Mucosa of descending colon (tissue), 3 donors: ENCODE results near the gene OGFOD2. TPM values are rescaled to one million over a fixed set of nuclear protein-coding genes. Genes with fewer than 3 reads are reported as not detected.
A peak's percentile ranks its signal among the peaks of the same experiment; 100 is the strongest.

Source experiments
- ATAC-seq: fragments of 200-7000 bp; cut with Tn5 transposase; one replicate; pipeline ENCODE4 v1.9.1; 2020; ENCODE audit warnings: mild to moderate bottlenecking, moderate library complexity
- DNase-seq, 3 donors: peaks; one replicate each; pipeline ENCODE4 v3.0.0-alpha.2; 2020
- H3K36me3 ChIP-seq: fragments of 200-600 bp; one replicate; pipeline ENCODE4 v1.8.0; 2021; ENCODE audit warnings: low read depth, mild to moderate bottlenecking
- H3K4me1 ChIP-seq: fragments of 200-600 bp; one replicate; pipeline ENCODE4 v1.8.0; 2021; ENCODE audit warnings: low read depth, mild to moderate bottlenecking
- H3K4me3 ChIP-seq: fragments of 200-600 bp; one replicate; pipeline ENCODE4 v1.8.0; 2021; ENCODE audit warnings: mild to moderate bottlenecking
- H3K9me3 ChIP-seq: fragments of 200-600 bp; one replicate; pipeline ENCODE4 v1.8.0; 2021; ENCODE audit warnings: mild to moderate bottlenecking
- intact Hi-C, 2 donors: fragments of 100-400 bp; cut with DNase I in 1 of 2; cut with micrococcal nuclease in 1 of 2; formaldehyde crosslinking; loops; one replicate each; pipeline versions ENCODE4 v1.11.0 to v1.11.1; 2022; cut with DNase I, micrococcal nuclease
- long read RNA-seq, 2 donors: library from polyadenylated mRNA; unstranded; transcript quantifications; one replicate each; pipeline ENCODE4 v2.0.0, GENCODE V29; 2019 to 2021
- total RNA-seq, 3 donors: library from RNA; stranded (reverse); fragmentation: NEBNext Ultra II Directional in 2 of 3; extraction: Animal tissue kit (Norgen Biotek cat#: 25700) in 2 of 3; gene quantifications; one replicate each; pipeline versions ENCODE4 v1.2.1 to v1.2.4, GENCODE V29; 2021 to 2023
- TF ChIP-seq, protein P1 (sequence below): fragments of 200-600 bp; IDR thresholded peaks from one replicate; pipeline ENCODE4 v1.8.0; 2022; ENCODE audit warnings: antibody characterized with exemption, mild to moderate bottlenecking
- donor health status: DM: no; HTN: no; CAD: no; lungs with moderate emphysema.
- donor health status: DM: no; HTN: no; CAD: no.
- donor health status: DM: no; HTN: yes; CAD: no.

The OGFOD2 gene
- 10 to 100 TPM; 17.0 to 25.0 (median 23.7) TPM for total RNA-seq
- long read RNA-seq, donor 1, transcript OGFOD2-201 (7 exons, 1,780 nt), result major isoform, 14 of 37 reads
- long read RNA-seq, donor 1, partial matches to known transcripts, result 9 of 37 reads
- long read RNA-seq, donor 1, other reads (novel, unspliced or antisense), result 13 of 37 reads
- long read RNA-seq, donor 2, transcript OGFOD2-201 (7 exons, 1,780 nt), result major isoform, 16 of 30 reads
- long read RNA-seq, donor 2, partial matches to known transcripts, result 5 of 30 reads
- long read RNA-seq, donor 2, other reads (novel, unspliced or antisense), result 8 of 30 reads

DNA sequence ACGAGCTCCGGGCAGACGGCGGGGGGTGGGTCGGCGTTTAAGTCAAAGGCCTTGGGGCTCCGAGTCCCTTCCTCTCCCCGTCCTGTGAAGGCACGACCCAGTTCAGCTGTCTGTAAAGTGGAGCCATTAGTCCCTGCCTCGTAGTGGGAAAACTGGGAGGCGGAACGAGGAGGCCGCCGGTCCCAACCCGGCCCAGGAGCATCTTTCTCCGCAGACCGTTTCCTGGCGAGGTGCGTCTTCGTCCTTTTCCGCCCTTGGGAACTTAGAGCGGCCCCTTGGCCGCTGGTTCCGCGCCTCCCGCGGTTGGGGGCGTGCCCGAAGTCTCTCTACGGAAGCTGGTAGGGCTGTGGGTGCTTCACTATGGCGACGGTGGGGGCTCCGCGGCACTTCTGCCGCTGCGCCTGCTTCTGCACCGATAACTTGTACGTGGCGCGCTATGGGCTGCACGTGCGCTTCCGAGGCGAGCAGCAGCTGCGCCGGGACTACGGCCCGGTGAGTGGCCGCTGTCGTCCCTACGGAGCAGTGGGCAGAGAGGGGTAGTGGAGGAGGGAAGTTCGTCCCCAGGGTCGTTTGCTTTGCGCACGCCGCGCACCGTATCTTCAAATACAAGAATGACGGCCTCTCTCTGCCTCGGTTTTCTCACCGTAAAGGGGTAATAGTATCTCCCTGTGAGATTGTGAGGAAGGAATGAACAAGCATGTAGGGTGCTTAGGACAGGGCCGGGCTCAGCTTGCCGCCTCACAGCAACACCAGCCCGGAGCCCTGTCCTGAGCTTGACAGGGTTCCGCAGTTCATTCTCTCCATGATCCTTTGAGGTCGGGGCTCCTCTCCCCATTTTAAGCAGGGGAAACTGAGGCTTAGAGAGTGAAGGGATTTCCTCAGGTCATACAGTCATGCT lies at the start of gene OGFOD2:
OGFOD2 (plus strand) TSS at position 353 of the 898 bp plus-strand sequence; CDS start at position 361, 8 bp downstream.
- TF ChIP-seq, protein P1, sequence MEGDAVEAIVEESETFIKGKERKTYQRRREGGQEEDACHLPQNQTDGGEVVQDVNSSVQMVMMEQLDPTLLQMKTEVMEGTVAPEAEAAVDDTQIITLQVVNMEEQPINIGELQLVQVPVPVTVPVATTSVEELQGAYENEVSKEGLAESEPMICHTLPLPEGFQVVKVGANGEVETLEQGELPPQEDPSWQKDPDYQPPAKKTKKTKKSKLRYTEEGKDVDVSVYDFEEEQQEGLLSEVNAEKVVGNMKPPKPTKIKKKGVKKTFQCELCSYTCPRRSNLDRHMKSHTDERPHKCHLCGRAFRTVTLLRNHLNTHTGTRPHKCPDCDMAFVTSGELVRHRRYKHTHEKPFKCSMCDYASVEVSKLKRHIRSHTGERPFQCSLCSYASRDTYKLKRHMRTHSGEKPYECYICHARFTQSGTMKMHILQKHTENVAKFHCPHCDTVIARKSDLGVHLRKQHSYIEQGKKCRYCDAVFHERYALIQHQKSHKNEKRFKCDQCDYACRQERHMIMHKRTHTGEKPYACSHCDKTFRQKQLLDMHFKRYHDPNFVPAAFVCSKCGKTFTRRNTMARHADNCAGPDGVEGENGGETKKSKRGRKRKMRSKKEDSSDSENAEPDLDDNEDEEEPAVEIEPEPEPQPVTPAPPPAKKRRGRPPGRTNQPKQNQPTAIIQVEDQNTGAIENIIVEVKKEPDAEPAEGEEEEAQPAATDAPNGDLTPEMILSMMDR, result no peak
- ATAC-seq, result peak; percentile 89
- intact Hi-C loops, result no loop called here

DNA sequence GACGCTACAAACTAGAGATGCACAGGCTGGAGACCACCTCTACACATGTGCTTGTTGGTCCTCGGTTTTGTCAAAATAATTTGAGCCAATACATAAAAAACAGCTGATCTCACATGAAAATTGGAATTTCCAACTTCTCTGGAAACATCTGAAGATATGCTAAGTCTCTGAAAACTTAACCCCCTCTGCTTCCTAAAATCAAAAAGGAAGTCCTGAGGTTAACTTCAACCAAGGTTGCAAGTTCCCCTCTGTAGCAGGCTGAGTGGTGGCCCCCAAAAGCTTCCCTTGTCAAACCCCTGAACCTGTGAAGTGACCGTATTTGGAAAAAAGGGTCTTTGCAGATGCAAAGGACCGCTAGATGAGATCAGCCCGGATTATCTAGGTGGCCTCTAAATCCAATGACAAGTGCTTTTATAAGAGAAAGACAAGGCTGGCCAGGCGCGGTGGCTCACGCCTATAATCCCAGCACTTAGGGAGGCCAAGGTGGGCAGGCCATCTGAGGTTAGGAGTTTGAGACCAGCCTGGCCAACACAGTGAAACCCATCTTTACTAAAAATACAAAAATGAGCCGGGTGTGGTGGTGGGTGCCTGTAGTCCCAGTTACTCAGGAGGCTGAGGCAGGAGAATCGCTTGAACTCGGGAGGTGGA lies 47.2 kb upstream of the OGFOD2 start:
- DNase-seq (no peak), ATAC-seq (no peak)
- peaks cover 4% of the 10 kb centered on the region for H3K4me1 ChIP-seq
- TF ChIP-seq, protein P1, result no peak
- no peak overlapping the region for H3K4me3 ChIP-seq
- intact Hi-C loops, result no loop called here
- H3K9me3 ChIP-seq, result no peaks in the 10 kb centered on the region
- no peaks in the 10 kb centered on the region for H3K36me3 ChIP-seq

More for the DNA sequence above, at the start of gene OGFOD2:
- H3K4me1 ChIP-seq, result peaks cover 28% of the 10 kb centered on the region
- peak; percentile 95 for DNase-seq
- H3K36me3 ChIP-seq, result no peaks in the 10 kb centered on the region
- no peaks in the 10 kb centered on the region for H3K9me3 ChIP-seq
- peak within 1 kb of the TSS; percentile 90 for H3K4me3 ChIP-seq

DNA sequence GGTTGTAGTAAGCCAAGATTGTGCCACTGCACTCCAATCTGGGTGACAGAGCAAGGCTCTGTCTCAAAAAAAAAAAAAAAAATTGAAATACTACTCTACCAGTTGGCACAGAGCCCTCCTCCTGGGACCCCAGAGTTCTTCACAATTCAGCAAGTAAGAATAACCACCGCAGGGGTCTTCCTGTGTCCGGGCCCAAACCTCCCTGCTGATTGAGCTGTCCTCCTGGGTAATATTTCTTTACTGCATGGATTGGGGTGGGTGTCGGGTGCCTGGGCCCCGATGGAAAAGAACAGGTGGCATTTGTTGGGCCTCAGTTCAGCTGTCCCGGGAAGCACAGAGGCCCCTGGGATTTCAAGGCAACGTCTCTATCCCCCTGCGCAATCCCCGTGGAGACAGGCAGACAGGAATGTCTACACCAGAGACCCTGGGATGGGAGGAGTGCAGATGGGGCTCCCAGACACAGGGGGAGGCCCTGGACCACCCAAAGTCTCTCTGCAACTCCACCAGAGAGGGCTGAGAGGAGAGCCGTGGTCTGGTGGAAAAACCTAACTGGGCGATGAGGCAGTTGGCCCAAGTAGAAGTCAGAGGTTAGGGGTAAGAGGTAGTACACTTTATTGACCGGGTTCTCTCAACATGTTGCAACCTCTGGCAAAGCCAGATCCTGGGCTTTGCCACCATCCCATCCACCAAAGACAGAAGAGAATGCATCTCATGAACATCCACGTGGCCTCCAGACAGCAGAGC lies 46.5 kb upstream of the OGFOD2 start:
- H3K36me3 ChIP-seq, result no peaks in the 10 kb centered on the region
- intact Hi-C loops, result no loop called here
- H3K9me3 ChIP-seq, result no peaks in the 10 kb centered on the region
- no peak for DNase-seq
- TF ChIP-seq, protein P1, result no peak
- H3K4me1 ChIP-seq, result peaks cover 4% of the 10 kb centered on the region
- ATAC-seq, result no peak
- no peak overlapping the region for H3K4me3 ChIP-seq

GRCh38 chr12:122929148-122929538 lies 45.9 kb upstream of the OGFOD2 start:
- intact Hi-C loops, result no loop called here
- Histone ChIP-seq H3K36me3 (no peaks in the 10 kb centered on the region), H3K4me3 (no peak overlapping the region), H3K9me3 (no peaks in the 10 kb centered on the region), H3K4me1 (no peaks in the 10 kb centered on the region)
- ATAC-seq (no peak), DNase-seq (no peak)
- TF ChIP-seq, protein P1, result no peak

DNA sequence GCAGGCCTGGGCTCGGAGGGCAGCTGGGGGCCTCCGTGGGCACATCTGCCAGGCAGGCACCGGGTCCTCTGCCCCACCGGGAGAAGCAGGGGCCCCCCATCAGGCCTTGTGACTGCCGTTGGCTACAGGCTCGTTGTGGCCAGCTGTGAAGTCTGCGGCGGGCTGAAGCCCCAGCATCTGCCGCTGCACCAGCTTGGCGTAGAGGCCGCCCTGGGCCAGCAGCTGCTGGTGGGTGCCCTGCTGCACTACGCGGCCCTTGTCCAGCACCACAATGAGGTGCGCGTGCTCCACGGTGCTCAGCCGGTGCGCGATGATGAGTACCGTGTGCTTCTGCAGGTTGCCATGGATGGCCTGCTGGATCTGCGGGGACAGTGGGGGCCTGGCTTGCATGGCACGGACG lies 45.2 kb upstream of the OGFOD2 start:
- TF ChIP-seq, protein P1, result no peak
- DNase-seq (no peak), ATAC-seq (no peak)
- H3K36me3 ChIP-seq, result no peaks in the 10 kb centered on the region
- H3K4me1 ChIP-seq, result no peaks in the 10 kb centered on the region
- no peaks in the 10 kb centered on the region for H3K9me3 ChIP-seq
- intact Hi-C loops, result no loop called here
- H3K4me3 ChIP-seq, result no peak overlapping the region
